GM12878 (cell line): ENCODE measurements around the gene PSMD3. TPM values are rescaled to one million over a fixed set of nuclear protein-coding genes. Genes with fewer than 3 reads are reported as not detected.

Experiments used
- ATF2 ChIP-seq: IDR thresholded peaks from 2 replicates; pipeline ENCODE4 v1.6.1; 2012; ENCODE audit warnings: low read length, inconsistent platforms
- IKZF1 ChIP-seq: fragments of 450-650 bp; conservative IDR thresholded peaks from 2 replicates; pipeline ENCODE4 v1.6.1; 2017; ENCODE audit warnings: antibody characterized with exemption, mild to moderate bottlenecking
- MEF2A ChIP-seq: IDR thresholded peaks from 2 replicates; pipeline ENCODE4 v1.6.1; 2011; ENCODE audit warnings: low read depth, mild to moderate bottlenecking, low read length, moderate library complexity; ENCODE audit not compliant: insufficient read depth
- NKRF ChIP-seq: fragments of 450-650 bp; conservative IDR thresholded peaks from 2 replicates; pipeline ENCODE4 v1.6.1; 2017; ENCODE audit warnings: mild to moderate bottlenecking, moderate library complexity
- PBX3 ChIP-seq: IDR thresholded peaks from 2 replicates; pipeline ENCODE4 v1.6.1; 2011; ENCODE audit warnings: mild to moderate bottlenecking, low read depth, low read length, moderate library complexity; ENCODE audit not compliant: insufficient replicate concordance
- RBBP5 ChIP-seq: fragments of 200-600 bp; sonication (generic); conservative IDR thresholded peaks from 2 replicates; pipeline ENCODE4 v1.6.1; 2016
- TAF1 ChIP-seq: IDR thresholded peaks from 2 replicates; pipeline ENCODE4 v1.6.1; 2011; ENCODE audit warnings: mild to moderate bottlenecking, low read depth, low read length, borderline replicate concordance
- polyA plus RNA-seq, 11 experiments: library from polyadenylated mRNA; depleted of rRNA in 4 of 11; unstranded in 6 of 11; stranded (reverse) in 5 of 11; fragments of >200 nt; fragmentation: Nextera tagmentation in 4 of 11; fragmentation: Illumina TruSeq in 1 of 11; extraction: Ambion mirVana in 4 of 11; extraction: Trizol in 1 of 11; gene quantifications; 1 replicate in 1 of 11; 2 replicates in 10 of 11; pipeline versions ENCODE4 v1.2.1 to v1.2.3, GENCODE V29; 2011 to 2016; ENCODE audit warnings: inconsistent platforms in 2 of 11, missing spikeins in 2 of 11, low read depth in 1 of 11
- total RNA-seq, 4 experiments: library from RNA; depleted of rRNA in 3 of 4; stranded (reverse); fragments of >200 nt in 3 of 4; fragmentation: Illumina TruSeq in 1 of 4; extraction: Trizol in 1 of 4; gene quantifications; 2 replicates each; pipeline versions ENCODE4 v1.2.1 to v1.2.3, GENCODE V29; 2013 to 2021
- TF ChIP-seq, protein P1 (sequence below): fragments of 150-350 bp; IDR thresholded peaks from 2 replicates; pipeline ENCODE4 v1.6.1; 2014; ENCODE audit warnings: mild to moderate bottlenecking, low read depth, low read length
- TF ChIP-seq, protein P2 (sequence below): fragments of 450-650 bp; IDR thresholded peaks from 2 replicates; pipeline ENCODE4 v1.6.1; 2014; ENCODE audit warnings: mild to moderate bottlenecking
- TF ChIP-seq, protein P3 (sequence below): fragments of 450-650 bp; IDR thresholded peaks from 2 replicates; pipeline ENCODE4 v1.6.1; 2017; ENCODE audit warnings: antibody characterized with exemption, mild to moderate bottlenecking, moderate library complexity
- TF ChIP-seq, protein P4 (sequence below): IDR thresholded peaks from 2 replicates; pipeline ENCODE4 v1.6.1; 2012; ENCODE audit warnings: improper control_type of control experiment, low read depth, low read length; ENCODE audit not compliant: insufficient replicate concordance

PSMD3 gene
- total and polyA plus RNA-seq, 10 of the 15 experiments (the other 5 are each of a cell fraction or from before 2014, with no cell fraction given), result 2.2 to 192 (median 129) TPM

- TF ChIP-seq NKRF (peak; percentile 97), ATF2 (no peak), MEF2A (peak; percentile 55), RBBP5 (peak; percentile 81), IKZF1 (peak; percentile 96), TAF1 (peak; percentile 94), PBX3 (no peak)
- TF ChIP-seq, protein P1, sequence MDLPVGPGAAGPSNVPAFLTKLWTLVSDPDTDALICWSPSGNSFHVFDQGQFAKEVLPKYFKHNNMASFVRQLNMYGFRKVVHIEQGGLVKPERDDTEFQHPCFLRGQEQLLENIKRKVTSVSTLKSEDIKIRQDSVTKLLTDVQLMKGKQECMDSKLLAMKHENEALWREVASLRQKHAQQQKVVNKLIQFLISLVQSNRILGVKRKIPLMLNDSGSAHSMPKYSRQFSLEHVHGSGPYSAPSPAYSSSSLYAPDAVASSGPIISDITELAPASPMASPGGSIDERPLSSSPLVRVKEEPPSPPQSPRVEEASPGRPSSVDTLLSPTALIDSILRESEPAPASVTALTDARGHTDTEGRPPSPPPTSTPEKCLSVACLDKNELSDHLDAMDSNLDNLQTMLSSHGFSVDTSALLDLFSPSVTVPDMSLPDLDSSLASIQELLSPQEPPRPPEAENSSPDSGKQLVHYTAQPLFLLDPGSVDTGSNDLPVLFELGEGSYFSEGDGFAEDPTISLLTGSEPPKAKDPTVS, result peak; percentile 61; the same call in 1 of the 2 replicates
- TF ChIP-seq, protein P2, sequence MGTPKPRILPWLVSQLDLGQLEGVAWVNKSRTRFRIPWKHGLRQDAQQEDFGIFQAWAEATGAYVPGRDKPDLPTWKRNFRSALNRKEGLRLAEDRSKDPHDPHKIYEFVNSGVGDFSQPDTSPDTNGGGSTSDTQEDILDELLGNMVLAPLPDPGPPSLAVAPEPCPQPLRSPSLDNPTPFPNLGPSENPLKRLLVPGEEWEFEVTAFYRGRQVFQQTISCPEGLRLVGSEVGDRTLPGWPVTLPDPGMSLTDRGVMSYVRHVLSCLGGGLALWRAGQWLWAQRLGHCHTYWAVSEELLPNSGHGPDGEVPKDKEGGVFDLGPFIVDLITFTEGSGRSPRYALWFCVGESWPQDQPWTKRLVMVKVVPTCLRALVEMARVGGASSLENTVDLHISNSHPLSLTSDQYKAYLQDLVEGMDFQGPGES, result peak; percentile 40
- TF ChIP-seq, protein P3, sequence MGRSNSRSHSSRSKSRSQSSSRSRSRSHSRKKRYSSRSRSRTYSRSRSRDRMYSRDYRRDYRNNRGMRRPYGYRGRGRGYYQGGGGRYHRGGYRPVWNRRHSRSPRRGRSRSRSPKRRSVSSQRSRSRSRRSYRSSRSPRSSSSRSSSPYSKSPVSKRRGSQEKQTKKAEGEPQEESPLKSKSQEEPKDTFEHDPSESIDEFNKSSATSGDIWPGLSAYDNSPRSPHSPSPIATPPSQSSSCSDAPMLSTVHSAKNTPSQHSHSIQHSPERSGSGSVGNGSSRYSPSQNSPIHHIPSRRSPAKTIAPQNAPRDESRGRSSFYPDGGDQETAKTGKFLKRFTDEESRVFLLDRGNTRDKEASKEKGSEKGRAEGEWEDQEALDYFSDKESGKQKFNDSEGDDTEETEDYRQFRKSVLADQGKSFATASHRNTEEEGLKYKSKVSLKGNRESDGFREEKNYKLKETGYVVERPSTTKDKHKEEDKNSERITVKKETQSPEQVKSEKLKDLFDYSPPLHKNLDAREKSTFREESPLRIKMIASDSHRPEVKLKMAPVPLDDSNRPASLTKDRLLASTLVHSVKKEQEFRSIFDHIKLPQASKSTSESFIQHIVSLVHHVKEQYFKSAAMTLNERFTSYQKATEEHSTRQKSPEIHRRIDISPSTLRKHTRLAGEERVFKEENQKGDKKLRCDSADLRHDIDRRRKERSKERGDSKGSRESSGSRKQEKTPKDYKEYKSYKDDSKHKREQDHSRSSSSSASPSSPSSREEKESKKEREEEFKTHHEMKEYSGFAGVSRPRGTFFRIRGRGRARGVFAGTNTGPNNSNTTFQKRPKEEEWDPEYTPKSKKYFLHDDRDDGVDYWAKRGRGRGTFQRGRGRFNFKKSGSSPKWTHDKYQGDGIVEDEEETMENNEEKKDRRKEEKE, result no peak
- TF ChIP-seq, protein P4, sequence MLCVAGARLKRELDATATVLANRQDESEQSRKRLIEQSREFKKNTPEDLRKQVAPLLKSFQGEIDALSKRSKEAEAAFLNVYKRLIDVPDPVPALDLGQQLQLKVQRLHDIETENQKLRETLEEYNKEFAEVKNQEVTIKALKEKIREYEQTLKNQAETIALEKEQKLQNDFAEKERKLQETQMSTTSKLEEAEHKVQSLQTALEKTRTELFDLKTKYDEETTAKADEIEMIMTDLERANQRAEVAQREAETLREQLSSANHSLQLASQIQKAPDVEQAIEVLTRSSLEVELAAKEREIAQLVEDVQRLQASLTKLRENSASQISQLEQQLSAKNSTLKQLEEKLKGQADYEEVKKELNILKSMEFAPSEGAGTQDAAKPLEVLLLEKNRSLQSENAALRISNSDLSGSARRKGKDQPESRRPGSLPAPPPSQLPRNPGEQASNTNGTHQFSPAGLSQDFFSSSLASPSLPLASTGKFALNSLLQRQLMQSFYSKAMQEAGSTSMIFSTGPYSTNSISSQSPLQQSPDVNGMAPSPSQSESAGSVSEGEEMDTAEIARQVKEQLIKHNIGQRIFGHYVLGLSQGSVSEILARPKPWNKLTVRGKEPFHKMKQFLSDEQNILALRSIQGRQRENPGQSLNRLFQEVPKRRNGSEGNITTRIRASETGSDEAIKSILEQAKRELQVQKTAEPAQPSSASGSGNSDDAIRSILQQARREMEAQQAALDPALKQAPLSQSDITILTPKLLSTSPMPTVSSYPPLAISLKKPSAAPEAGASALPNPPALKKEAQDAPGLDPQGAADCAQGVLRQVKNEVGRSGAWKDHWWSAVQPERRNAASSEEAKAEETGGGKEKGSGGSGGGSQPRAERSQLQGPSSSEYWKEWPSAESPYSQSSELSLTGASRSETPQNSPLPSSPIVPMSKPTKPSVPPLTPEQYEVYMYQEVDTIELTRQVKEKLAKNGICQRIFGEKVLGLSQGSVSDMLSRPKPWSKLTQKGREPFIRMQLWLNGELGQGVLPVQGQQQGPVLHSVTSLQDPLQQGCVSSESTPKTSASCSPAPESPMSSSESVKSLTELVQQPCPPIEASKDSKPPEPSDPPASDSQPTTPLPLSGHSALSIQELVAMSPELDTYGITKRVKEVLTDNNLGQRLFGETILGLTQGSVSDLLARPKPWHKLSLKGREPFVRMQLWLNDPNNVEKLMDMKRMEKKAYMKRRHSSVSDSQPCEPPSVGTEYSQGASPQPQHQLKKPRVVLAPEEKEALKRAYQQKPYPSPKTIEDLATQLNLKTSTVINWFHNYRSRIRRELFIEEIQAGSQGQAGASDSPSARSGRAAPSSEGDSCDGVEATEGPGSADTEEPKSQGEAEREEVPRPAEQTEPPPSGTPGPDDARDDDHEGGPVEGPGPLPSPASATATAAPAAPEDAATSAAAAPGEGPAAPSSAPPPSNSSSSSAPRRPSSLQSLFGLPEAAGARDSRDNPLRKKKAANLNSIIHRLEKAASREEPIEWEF, result peak; percentile 100
Observed at GRCh38 chr17:39980351-39981206, at the start of gene PSMD3 (continued).
